HG03175 (cell line): ENCODE results near the gene ITGAD.
"Not testable (repeated sequence)": the region's sequence is repeated elsewhere in the genome, so short reads cannot be mapped to it uniquely, and the experiment has no call there.

Source experiments
- ATAC-seq: cut with Tn5 transposase; IDR thresholded peaks from one replicate; pipeline ENCODE4 v1.9.1; 2021; ENCODE audit warnings: mild to moderate bottlenecking, moderate library complexity; ENCODE audit not compliant: unreplicated experiment

Gene ITGAD

GRCh38 chr16:31403590-31404352, 10.6 kb downstream of the ITGAD start:
- no peak for ATAC-seq

GRCh38 chr16:31404353-31405064, 11.4 kb downstream of the ITGAD start:
- ATAC-seq, result no peak

GRCh38 chr16:31407406-31407805, 14.3 kb downstream of the ITGAD start:
- no peak for ATAC-seq

GRCh38 chr16:31409433-31409832, 16.3 kb downstream of the ITGAD start:
- no peak for ATAC-seq

GRCh38 chr16:31410082-31410481, 16.9 kb downstream of the ITGAD start:
- ATAC-seq, result no peak

- ATAC-seq, result no peak
These were observed 18.1 kb downstream of the ITGAD start for GRCh38 chr16:31411024-31411844.

- ATAC-seq, result no peak
These were observed 19.6 kb downstream of the ITGAD start for GRCh38 chr16:31412750-31413149.

- no peak for ATAC-seq
These were observed 20.2 kb downstream of the ITGAD start for GRCh38 chr16:31413381-31413780.

GRCh38 chr16:31413943-31414342, 20.8 kb downstream of the ITGAD start:
- ATAC-seq, result no peak

- no peak for ATAC-seq
These were observed 21.6 kb downstream of the ITGAD start for GRCh38 chr16:31414706-31415105.

- ATAC-seq, result no peak
These were observed 23.2 kb downstream of the ITGAD start for GRCh38 chr16:31416371-31416770.

GRCh38 chr16:31417036-31417435, 23.9 kb downstream of the ITGAD start:
- not testable (repeated sequence) for ATAC-seq

- ATAC-seq, result no peak
These were observed 24.8 kb downstream of the ITGAD start for GRCh38 chr16:31417916-31418315.

GRCh38 chr16:31420037-31420436, 26.9 kb downstream of the ITGAD start:
- no peak for ATAC-seq

GRCh38 chr16:31421587-31421986, 28.5 kb downstream of the ITGAD start:
- no peak for ATAC-seq

GRCh38 chr16:31423241-31423640, 30.1 kb downstream of the ITGAD start:
- no peak for ATAC-seq

GRCh38 chr16:31423801-31424200, 30.7 kb downstream of the ITGAD start:
- ATAC-seq, result no peak

GRCh38 chr16:31427441-31428278, 34.5 kb downstream of the ITGAD start:
- ATAC-seq, result no peak

- no peak for ATAC-seq
These were observed 35.1 kb downstream of the ITGAD start, which contains the start of gene COX6A2 for GRCh38 chr16:31428279-31428597. Gene COX6A2, minus strand, starts transcription at chr16:31428360. Its CDS starts 35 bp downstream, at chr16:31428325.

GRCh38 chr16:31428638-31429247, 35.6 kb downstream of the ITGAD start:
- ATAC-seq, result no peak
